IMR-90 (cell line): ENCODE data around the gene SAMD8.

Experiments used
- CEBPB ChIP-seq: IDR thresholded peaks from 2 replicates; pipeline ENCODE4 v1.6.1; 2012; ENCODE audit warnings: low read depth, low read length, improper control_type of control experiment
- MAZ ChIP-seq: IDR thresholded peaks from 2 replicates; pipeline ENCODE4 v1.6.1; 2012; ENCODE audit warnings: low read depth, mild to moderate bottlenecking, low read length, improper control_type of control experiment, moderate library complexity, borderline replicate concordance
- MXI1 ChIP-seq: IDR thresholded peaks from 2 replicates; pipeline ENCODE4 v1.6.1; 2012; ENCODE audit warnings: low read depth, mild to moderate bottlenecking, low read length, moderate library complexity, borderline replicate concordance
- NFE2L2 ChIP-seq: fragments of 150-350 bp; IDR thresholded peaks from 2 replicates; pipeline ENCODE4 v1.6.1; 2016; ENCODE audit warnings: low read depth, mild to moderate bottlenecking, low read length
- POLR2A ChIP-seq: IDR thresholded peaks from 2 replicates; pipeline ENCODE4 v1.6.1; 2012; ENCODE audit warnings: mild to moderate bottlenecking, low read depth, low read length
- RCOR1 ChIP-seq: IDR thresholded peaks from 2 replicates; pipeline ENCODE4 v1.6.1; 2012; ENCODE audit warnings: mild to moderate bottlenecking, low read length, improper control_type of control experiment; ENCODE audit not compliant: insufficient replicate concordance
- RFX5 ChIP-seq: IDR thresholded peaks from 2 replicates; pipeline ENCODE4 v1.8.0; 2012; ENCODE audit warnings: low read depth, mild to moderate bottlenecking, low read length, moderate library complexity
- SMC3 ChIP-seq: fragments of 150-350 bp; IDR thresholded peaks from 2 replicates; pipeline ENCODE4 v1.6.1; 2016; ENCODE audit warnings: low read depth, mild to moderate bottlenecking, antibody characterized with exemption, low read length, moderate library complexity
- TF ChIP-seq, protein P1 (sequence below): conservative IDR thresholded peaks from 2 replicates; pipeline ENCODE4 v1.5.1; 2012; ENCODE audit warnings: mild to moderate bottlenecking, low read depth, low read length, improper control_type of control experiment
- TF ChIP-seq, protein P2 (sequence below): fragments of 150-350 bp; IDR thresholded peaks from 2 replicates; pipeline ENCODE4 v1.6.1; 2017; ENCODE audit warnings: mild to moderate bottlenecking, antibody characterized with exemption, low read length, low read depth
- TF ChIP-seq, protein P3 (sequence below): fragments of 150-350 bp; IDR thresholded peaks from 2 replicates; pipeline ENCODE4 v1.6.1; 2016; ENCODE audit warnings: low read depth, mild to moderate bottlenecking, low read length, moderate library complexity, borderline replicate concordance

DNA sequence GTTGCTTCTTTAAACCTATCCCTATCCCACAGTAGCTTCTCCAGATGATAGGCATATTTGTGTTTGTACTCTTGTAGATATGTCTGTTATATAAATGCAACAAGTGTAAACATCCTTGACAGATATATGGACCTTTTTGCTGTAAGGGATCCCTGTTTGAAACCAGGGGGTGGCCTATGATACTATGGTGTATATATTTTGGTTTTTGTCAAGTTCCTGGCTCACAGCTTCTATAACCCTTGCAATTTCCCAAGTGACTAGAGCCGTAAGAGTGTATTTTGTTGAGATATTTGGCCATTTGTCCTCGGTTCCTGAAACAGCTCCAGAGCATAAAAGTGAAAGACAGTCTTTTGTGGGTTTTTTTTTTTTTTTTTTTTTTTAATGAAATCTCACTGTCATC, 114.6 kb downstream of the SAMD8 start:
- TF ChIP-seq, protein P1, sequence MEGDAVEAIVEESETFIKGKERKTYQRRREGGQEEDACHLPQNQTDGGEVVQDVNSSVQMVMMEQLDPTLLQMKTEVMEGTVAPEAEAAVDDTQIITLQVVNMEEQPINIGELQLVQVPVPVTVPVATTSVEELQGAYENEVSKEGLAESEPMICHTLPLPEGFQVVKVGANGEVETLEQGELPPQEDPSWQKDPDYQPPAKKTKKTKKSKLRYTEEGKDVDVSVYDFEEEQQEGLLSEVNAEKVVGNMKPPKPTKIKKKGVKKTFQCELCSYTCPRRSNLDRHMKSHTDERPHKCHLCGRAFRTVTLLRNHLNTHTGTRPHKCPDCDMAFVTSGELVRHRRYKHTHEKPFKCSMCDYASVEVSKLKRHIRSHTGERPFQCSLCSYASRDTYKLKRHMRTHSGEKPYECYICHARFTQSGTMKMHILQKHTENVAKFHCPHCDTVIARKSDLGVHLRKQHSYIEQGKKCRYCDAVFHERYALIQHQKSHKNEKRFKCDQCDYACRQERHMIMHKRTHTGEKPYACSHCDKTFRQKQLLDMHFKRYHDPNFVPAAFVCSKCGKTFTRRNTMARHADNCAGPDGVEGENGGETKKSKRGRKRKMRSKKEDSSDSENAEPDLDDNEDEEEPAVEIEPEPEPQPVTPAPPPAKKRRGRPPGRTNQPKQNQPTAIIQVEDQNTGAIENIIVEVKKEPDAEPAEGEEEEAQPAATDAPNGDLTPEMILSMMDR: no peak
- TF ChIP-seq POLR2A: no peak
- TF ChIP-seq, protein P2, sequence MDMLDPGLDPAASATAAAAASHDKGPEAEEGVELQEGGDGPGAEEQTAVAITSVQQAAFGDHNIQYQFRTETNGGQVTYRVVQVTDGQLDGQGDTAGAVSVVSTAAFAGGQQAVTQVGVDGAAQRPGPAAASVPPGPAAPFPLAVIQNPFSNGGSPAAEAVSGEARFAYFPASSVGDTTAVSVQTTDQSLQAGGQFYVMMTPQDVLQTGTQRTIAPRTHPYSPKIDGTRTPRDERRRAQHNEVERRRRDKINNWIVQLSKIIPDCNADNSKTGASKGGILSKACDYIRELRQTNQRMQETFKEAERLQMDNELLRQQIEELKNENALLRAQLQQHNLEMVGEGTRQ: no peak
- no peak for TF ChIP-seq NFE2L2
- TF ChIP-seq RFX5: no peak
- no peak for TF ChIP-seq MXI1
- TF ChIP-seq SMC3: no peak
- TF ChIP-seq MAZ: no peak
- TF ChIP-seq RCOR1: no peak
- TF ChIP-seq CEBPB: no peak
- TF ChIP-seq, protein P3, sequence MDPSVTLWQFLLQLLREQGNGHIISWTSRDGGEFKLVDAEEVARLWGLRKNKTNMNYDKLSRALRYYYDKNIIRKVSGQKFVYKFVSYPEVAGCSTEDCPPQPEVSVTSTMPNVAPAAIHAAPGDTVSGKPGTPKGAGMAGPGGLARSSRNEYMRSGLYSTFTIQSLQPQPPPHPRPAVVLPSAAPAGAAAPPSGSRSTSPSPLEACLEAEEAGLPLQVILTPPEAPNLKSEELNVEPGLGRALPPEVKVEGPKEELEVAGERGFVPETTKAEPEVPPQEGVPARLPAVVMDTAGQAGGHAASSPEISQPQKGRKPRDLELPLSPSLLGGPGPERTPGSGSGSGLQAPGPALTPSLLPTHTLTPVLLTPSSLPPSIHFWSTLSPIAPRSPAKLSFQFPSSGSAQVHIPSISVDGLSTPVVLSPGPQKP: no peak
